Globus pallidus (tissue), 1 donor: ENCODE results near the gene TTI1.
"Not testable (repeated sequence)": the region's sequence is repeated elsewhere in the genome, so short reads cannot be mapped to it uniquely, and the experiment has no call there.

ENCODE experiments used
- DNase-seq: peaks from one replicate; pipeline ENCODE4 v3.0.0-alpha.2; 2015; ENCODE audit warnings: low spot score

Gene TTI1

GRCh38 chr20:38009416-38009815 lies 23.8 kb downstream of the TTI1 start:
- DNase-seq, result not testable (repeated sequence)

DNA sequence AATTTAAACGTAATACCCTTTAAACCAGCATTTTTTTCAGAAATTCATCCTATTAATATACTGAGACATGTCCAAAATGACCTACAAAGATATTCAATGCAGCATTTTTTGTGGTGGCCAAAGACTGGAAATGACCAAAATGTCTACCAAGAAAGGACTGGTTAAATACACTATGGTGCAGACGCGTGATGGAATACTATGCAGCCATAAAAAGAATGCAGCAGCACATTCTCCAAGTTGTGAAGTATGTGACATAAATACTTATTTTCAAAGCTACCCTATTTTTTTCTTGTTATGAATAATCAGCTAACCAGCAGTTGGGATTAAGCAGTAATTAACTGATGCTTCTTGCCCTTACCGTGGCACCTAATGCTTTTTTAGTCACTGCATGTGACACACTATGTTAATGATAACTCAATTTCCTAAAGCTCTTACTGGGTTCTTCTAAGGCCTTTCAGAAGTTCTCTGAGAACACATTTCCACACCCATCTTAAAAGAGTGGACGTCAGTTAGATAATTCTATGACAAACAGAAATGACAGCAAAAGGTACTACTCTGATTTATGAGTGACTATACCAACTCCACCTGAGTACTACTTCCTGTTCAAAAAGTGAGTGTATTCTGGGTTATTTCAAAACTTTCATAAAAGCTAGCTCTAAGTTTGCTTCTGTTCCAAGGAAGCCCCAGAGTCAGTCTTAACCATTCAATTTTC lies 24.9 kb downstream of the TTI1 start:
- no peak for DNase-seq

DNA sequence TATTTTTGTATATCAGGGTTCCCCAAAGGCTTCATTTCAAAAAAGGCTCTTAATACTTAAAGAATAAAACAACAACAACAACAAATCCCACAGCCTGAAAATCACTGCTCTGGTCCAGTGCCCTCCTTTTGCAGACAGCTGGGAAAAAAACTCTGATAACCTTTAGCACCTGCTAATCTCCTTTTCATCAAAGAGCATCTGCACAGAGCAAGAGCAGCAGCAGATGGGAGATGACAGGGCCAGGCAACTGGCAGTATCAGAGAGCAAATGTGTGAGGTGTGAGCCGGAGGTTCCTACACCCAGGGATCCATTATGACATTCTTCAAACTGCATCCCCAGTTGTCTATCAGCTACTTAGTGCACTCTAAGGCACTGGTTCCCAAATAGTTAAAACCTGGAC lies 25.7 kb downstream of the TTI1 start:
- no peak for DNase-seq

DNA sequence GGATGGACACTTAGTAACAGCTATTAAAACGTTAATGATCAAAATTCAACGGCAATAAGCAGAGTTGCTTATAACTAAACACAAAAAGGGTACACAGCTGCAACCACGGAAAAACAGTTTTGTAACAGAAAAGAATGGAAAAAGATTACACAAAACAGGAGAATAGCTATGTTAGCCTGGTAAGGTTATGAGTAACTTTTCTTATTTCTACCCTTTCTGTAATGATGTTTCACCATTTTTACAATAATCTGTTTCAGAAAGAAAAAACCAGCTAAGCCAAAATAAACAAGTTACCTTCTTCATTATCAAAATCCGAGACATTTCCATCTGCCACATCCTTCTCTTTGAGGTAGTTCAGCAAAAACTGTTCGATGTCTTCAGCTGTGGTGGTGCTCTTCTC lies 27.4 kb downstream of the TTI1 start:
- DNase-seq, result no peak

DNA sequence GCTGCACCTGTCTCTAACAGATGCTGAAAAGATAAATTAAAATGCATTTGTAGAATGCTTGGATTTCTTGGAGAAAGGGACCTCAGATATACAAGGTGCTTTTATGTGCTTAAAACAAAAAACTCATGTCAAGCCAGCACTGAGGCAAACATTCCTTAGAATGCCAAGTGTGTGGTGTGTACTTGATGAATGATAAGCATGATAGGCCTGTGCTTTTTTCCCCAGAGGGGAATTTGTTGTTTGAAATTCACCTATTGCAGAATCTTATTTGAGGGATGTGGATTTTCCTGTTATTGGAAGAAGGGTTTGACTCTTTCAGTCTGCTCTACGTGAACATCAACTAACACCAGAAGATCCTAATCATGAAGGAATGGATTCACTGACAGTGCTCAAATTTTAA lies 28.8 kb downstream of the TTI1 start:
- no peak for DNase-seq

DNA sequence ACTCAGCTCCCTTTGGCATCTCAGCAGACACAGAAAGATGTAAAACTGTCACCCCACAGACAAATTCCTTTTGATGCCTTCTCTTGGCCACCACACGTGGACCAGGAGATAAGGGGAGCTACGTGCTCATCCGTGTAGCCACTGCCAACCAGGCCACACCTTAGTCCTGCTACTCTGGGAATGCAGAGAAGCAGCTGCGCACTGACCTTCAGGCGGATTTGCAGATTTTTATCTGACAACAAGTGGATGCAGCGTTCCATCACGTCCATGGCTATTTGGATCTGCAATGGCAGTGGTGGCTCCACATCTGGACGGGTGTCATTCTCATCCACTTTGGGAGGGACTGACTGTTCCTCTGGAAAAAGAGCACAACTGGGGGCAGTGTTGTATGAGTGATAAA lies 30.8 kb downstream of the TTI1 start:
- DNase-seq, result no peak

GRCh38 chr20:38001981-38002380 lies 31.3 kb downstream of the TTI1 start:
- DNase-seq, result no peak

DNA sequence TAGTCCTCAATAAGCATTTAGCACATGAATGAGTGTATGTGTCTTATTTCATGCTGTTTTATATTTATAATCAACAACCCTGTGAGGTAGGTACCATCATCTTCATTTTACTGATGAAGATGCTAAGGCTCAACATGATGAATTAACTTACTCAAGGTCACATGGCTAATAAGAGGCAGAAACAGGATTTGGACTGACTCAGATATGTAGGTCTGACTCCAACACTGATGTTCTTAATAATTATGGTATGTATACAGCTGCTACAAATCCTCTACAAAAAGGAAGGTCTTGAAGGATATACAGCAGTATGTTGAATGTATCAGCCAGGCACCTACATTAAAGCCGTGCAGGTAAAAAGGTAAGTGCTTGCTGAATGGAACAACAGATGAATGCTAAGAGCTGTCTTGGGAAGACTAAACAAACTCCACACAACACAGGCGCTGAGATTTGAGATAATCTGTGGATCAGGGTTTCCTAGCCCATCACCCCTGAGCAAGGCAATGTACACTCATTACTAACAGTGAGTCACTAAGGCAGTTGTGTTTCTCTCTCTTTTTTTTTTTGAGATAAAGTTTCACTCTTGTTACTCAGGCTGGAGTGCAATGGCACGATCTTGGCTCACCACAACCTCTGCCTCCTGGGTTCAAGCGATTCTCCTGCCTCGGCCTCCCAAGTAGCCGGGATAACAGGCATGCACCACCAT lies 31.9 kb downstream of the TTI1 start:
- no peak for DNase-seq

DNA sequence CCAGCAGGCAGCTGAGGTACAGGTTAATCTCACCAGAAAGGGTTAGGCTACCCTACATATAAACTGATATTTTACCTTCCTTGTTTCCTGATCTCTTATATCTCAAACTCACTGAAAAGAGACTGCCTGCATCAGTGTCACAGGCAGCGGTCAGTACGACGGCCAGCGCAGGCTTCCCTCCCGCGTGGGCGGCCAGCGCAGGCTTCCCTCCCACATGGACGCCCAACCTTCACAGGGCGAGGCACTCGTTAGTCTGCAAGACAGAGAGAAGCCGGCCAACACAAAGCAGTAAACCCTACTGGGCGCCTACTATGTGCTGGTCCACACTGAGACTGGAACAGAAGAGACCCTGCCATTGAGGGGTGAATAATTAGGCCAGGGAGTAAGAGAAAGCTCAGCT lies 33.0 kb downstream of the TTI1 start:
- DNase-seq, result no peak

DNA sequence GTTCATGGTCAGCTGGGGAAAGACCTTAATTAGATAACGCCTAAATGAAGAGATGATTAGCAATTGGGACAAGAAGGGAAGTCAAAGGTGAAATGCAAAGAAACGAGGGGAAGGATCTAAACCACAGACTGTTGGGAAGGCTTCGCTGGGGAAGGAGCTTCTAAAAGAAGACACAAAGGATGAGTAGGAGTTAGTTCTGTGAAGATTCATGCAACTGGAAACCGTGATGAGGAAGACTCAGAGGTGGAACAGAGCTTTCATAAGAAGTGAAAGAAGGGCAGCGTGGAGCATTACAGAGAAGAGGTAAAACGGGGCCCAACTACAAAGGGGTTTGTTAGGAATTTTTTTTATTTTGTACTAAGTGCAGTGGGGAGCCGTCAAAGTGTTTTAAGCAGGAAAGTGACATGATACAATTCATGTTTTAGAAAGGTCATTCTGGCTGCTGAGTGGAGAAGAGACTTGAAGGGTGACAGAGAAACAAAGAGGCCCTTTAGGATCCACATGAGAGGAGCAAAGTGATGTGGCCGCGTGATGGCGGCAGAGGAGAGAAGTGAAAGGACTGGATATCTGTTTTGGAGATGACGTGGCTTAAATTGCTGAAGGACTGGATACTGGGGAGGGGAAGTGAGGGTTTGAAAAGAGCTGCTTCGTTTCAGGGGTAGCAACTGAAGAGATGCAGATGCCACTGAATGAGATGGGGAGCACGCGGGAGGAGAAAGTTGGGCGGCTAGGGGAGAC lies 33.6 kb downstream of the TTI1 start:
- peak; percentile 87 for DNase-seq

- DNase-seq, result peak; percentile 47
Observed at GRCh38 chr20:37997516-37997915, 35.7 kb downstream of the TTI1 start.

DNA sequence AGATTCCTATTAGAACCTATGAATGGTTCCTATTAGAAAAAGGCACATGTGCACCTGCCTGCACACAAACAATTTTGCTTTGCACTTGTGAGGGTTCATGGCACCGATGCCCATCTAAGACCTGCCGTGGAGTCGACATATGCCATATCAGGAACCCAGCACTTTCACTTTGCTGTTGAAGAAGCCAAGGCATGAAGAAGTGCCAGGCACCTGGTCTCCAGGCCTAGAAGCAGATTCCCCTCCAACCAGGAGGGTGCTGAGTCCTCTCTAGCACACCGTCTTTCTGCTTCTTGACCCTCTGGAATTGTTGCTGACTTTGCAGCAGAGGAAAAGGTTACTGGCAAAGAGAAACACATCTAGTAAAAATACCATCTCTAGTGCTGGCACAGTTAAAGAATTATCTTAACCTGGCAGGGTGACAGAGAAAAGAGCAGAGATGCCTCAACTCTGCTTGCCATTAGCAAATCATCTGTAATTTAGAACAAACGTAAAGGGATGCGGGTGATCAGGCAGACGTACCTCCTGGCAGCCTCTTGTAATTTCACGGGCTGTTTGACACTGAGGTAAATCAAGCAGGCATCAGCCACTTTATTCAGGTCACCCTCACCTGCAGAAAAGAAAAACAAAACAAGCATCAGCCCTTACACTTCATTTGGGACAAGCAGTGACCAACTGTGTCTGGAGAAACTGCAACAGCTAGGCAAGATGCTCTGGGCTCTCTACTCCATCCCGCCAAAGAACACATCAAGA lies 37.2 kb downstream of the TTI1 start:
- DNase-seq, result no peak

DNA sequence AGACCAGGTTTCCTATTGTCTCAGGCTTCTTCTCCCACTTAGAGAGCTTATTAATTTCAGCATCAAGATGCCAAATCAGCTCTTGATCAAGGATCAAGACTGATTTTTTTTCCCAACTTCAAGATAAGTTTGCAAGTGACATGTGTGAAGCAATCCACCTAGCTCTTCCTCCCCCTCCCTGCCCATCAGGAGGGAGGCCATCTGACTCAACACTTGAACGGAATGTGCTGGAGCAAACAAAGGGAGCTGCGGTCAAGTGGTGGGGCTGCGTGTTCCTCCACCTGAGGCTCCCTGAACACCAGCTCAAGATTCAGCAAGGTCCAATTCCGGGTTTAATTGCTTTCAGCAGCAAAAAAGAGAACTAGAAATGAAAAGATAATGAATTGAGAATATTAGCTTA lies 38.7 kb downstream of the TTI1 start:
- no peak for DNase-seq

DNA sequence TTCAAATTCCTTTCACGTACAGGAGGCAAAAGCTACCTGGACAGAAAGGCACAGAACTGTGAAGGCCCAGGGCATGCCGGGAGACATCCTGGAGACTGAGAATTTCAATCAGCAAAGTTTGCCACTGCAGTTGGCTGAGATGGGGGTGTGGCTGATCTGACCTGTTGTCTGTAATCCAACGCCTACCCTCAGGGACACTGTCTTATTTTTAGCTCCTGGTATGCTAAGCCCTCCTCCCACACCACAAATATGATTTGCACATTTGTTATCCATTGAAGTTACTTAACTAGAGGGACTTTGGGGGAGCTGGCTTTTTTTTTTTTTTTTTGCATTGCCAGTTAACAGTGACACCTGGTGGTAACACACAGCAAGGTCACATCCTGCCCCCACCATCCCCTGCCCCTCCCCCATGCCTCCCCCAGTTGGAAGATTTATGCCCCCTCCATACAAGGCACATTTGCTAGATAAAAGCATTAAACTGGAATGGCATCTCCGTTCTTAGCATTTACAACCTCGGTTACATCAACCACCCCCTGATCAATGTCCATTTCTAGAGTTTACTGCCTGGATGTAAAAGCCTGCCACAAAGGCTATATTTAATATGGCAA lies 40.4 kb downstream of the TTI1 start:
- no peak for DNase-seq

- no peak for DNase-seq
Observed at GRCh38 chr20:37991908-37992307, 41.3 kb downstream of the TTI1 start.

GRCh38 chr20:37991157-37991866 lies 41.9 kb downstream of the TTI1 start:
- no peak for DNase-seq

GRCh38 chr20:37990571-37991151 lies 42.6 kb downstream of the TTI1 start:
- DNase-seq, result no peak

GRCh38 chr20:37989601-37990295 lies 43.5 kb downstream of the TTI1 start:
- no peak for DNase-seq

- no peak for DNase-seq
Observed at GRCh38 chr20:37988306-37988954, 44.8 kb downstream of the TTI1 start.
